Measurements from ENCODE around the gene APOL5. TPM values are rescaled to one million over a fixed set of nuclear protein-coding genes. Genes with fewer than 3 reads are reported as not detected.
"Not testable (repeated sequence)": the region's sequence is repeated elsewhere in the genome, so short reads cannot be mapped to it uniquely, and the experiment has no call there.

APOL5 gene
- total RNA-seq = not detected in 2 replicates
- long read RNA-seq = 0 reads

- H3K27ac Mint-ChIP-seq (ENCODE audit: unreplicated experiment) = no peak within 1 kb of the TSS
Measured at GRCh38 chr22:35717572-35717971, at the start of gene APOL5. Gene APOL5 (plus strand): TSS chr22:35717872. CDS start chr22:35717872, 0 bp downstream.

DNA sequence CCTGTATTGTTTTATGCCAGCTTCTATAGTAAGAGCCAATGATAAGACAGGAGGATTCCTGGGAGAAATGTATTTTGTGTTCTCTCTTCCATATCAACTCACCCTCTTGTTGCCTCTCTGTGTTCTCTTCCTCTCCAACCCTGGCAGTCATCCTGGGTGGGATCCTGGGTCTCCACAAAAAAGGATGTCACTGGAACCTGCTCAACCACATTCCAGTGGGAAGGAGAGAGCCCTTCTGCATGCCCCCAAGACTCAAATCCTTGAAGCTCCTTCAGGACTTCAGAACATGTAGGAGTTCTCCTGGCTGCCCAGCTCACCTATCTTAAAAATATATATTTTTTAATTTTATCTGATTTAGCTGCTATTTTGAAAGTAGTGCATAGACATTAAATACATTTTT, 43.3 kb upstream of the APOL5 start:
- no peak for TF ChIP-seq CTCF (conservative IDR thresholded peaks at IDR 0.05)
- H3K27ac Mint-ChIP-seq (ENCODE audit: unreplicated experiment) = no peak overlapping the region
- H3K27me3 Mint-ChIP-seq (ENCODE audit: low read depth) = peaks cover 8% of the 10 kb centered on the region
- H3K4me3 Mint-ChIP-seq = no peak overlapping the region
- H3K9me3 Mint-ChIP-seq = peaks cover 12% of the 10 kb centered on the region
- no peak for DNase-seq (ENCODE audit: low read depth, low spot score)
- H3K4me1 Mint-ChIP-seq = no peaks in the 10 kb centered on the region
- H3K36me3 Mint-ChIP-seq (ENCODE audit: low read depth) = peaks cover 5% of the 10 kb centered on the region

More at GRCh38 chr22:35717572-35717971, at the start of gene APOL5:
- H3K36me3 Mint-ChIP-seq (ENCODE audit: low read depth) = no peaks in the 10 kb centered on the region
- TF ChIP-seq CTCF (conservative IDR thresholded peaks at IDR 0.05) = no peak
- no peaks in the 10 kb centered on the region for H3K4me1 Mint-ChIP-seq
- peaks cover 7% of the 10 kb centered on the region for H3K27me3 Mint-ChIP-seq (ENCODE audit: low read depth)
- no peak within 1 kb of the TSS for H3K4me3 Mint-ChIP-seq
- H3K9me3 Mint-ChIP-seq = peaks cover 2% of the 10 kb centered on the region
- DNase-seq (ENCODE audit: low read depth, low spot score) = no peak

- not testable (repeated sequence) for H3K4me3 Mint-ChIP-seq; H3K27me3 Mint-ChIP-seq (ENCODE audit: low read depth); DNase-seq (ENCODE audit: low read depth, low spot score); H3K4me1 Mint-ChIP-seq; H3K9me3 Mint-ChIP-seq; H3K36me3 Mint-ChIP-seq (ENCODE audit: low read depth)
- H3K27ac Mint-ChIP-seq (ENCODE audit: unreplicated experiment) = peak overlapping the region; percentile 72
Measured at GRCh38 chr22:35676065-35676464, 41.6 kb upstream of the APOL5 start.

DNA sequence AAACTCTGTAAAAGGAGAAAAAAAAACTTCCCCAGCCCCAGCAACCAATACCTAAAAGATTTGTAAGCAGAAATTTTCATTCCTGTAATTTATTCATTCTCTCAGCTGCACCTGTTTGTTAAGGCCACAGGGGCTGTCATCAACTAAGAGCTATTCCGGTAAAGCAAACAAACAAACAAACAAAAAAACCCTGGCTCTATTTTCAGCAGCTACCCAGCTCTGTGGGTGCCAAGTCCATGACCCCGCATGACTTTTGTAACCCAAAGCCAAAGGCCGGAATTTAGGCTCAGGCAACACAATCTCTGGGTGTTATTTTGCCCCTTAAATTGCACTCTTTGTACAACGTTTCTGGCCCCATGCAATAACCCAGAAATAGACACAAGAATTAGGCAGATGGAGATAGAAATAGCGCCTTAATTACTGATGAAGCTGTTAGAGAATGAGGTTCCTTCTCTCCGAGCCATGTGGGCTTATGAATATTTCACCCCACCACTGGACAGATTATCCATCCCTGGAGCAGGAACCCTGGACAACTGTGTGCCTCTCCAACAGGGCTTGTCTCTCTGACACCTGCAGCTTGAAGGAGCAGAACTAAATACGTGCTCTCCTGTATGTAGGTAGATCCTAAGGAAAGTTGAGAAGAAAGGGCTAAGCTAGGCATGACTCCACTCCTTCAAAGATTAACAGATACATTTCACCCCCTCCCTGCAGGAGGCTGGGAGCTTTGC, 40.0 kb upstream of the APOL5 start:
- TF ChIP-seq CTCF (conservative IDR thresholded peaks at IDR 0.05) = no peak
- Mint-ChIP-seq H3K9me3 (peaks cover 9% of the 10 kb centered on the region), H3K27me3 (ENCODE audit: low read depth) (peaks cover 8% of the 10 kb centered on the region), H3K4me1 (no peaks in the 10 kb centered on the region), H3K27ac (ENCODE audit: unreplicated experiment) (no peak overlapping the region), H3K36me3 (ENCODE audit: low read depth) (peaks cover 5% of the 10 kb centered on the region), H3K4me3 (no peak overlapping the region)
- no peak for DNase-seq (ENCODE audit: low read depth, low spot score)

DNA sequence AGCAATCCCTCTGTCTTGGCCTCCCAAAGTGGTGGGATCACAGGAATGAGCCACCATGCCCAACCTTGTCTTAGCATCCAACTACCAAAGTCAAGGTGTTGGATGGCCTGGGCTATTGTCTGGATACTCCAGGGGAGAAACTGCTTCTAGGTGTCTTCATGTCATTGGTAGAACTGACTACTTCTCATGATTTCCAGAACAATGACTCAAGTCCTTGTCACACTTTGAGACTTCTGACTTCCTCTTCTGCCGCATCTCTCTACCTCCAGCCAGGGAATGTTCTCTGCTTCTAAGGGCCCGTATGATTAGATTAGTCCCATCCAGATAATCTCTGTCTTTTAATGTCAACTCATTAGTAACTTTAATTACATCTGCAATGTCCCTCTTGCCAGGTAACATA, 38.8 kb upstream of the APOL5 start:
- Mint-ChIP-seq H3K9me3 (peaks cover 6% of the 10 kb centered on the region), H3K27me3 (ENCODE audit: low read depth) (peaks cover 5% of the 10 kb centered on the region), H3K36me3 (ENCODE audit: low read depth) (peaks cover 5% of the 10 kb centered on the region), H3K4me3 (no peak overlapping the region), H3K4me1 (no peaks in the 10 kb centered on the region), H3K27ac (ENCODE audit: unreplicated experiment) (no peak overlapping the region)
- no peak for TF ChIP-seq CTCF (conservative IDR thresholded peaks at IDR 0.05)
- DNase-seq (ENCODE audit: low read depth, low spot score) = no peak

DNA sequence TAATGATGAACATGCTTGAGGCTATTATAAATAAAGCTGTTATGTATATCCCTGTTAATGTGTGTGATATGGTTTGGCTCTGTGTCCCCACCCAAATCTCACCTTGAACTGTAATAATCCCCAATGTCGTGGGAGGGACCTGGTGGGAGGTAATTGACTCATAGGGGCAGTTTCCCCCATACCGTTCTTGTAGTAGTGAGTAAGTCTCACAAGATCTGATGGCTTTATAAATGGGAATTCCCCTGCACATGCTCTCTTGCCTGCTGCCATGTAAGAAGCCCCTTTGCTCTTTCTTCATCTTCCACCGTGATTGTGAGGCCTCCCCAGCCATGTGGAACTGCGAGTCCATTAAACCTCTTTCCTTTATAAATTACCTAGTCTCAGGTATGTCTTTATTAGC, 38.2 kb upstream of the APOL5 start:
- not testable (repeated sequence) for H3K4me1 Mint-ChIP-seq; H3K27me3 Mint-ChIP-seq (ENCODE audit: low read depth)

More for the DNA sequence above, 38.2 kb upstream of the APOL5 start:
- not testable (repeated sequence) for H3K36me3 Mint-ChIP-seq (ENCODE audit: low read depth); DNase-seq (ENCODE audit: low read depth, low spot score); H3K4me3 Mint-ChIP-seq; H3K27ac Mint-ChIP-seq (ENCODE audit: unreplicated experiment); H3K9me3 Mint-ChIP-seq
